IMR-90 (cell line): ENCODE results near the gene MYO1D. TPM values are rescaled to one million over a fixed set of nuclear protein-coding genes. Genes with fewer than 3 reads are reported as not detected.

Source experiments
- ATAC-seq: fragments of 200-7000 bp; cut with Tn5 transposase; 2 replicates; pipeline ENCODE4 v1.9.1; 2020; ENCODE audit warnings: low read depth, mild to moderate bottlenecking, moderate library complexity
- BruUV-seq: library from RNA; stranded (reverse); fragments of 400-500 nt; replicated peaks from 2 replicates; lab custom pipeline; 2021; lab: Mats Ljungman, UMichigan
- CTCF ChIA-PET: fragments of 300-600 bp; formaldehyde crosslinking; extraction: SDS; loops from one replicate; lab custom pipeline; 2021; ENCODE audit warnings: antibody characterized with exemption; lab: Yijun Ruan, JAX
- POLR2A ChIA-PET: fragments of 300-600 bp; sonication (Branson Sonifier 250); formaldehyde crosslinking; loops from one replicate; lab custom pipeline; 2022; ENCODE audit warnings: antibody characterized with exemption; ENCODE audit not compliant: unreplicated experiment; lab: Charles Lee
- DNase-seq: peaks from one replicate; pipeline ENCODE4 v3.0.0; 2013
- H2AFZ ChIP-seq: replicated peaks from 2 replicates; pipeline ENCODE3; 2013; ENCODE audit warnings: low read length, mild to moderate bottlenecking; ENCODE audit not compliant: poor library complexity
- H2AK5ac ChIP-seq: 2 replicates; pipeline ENCODE4 v1.6.1; 2013; ENCODE audit warnings: low read depth, low read length, inconsistent platforms
- H2AK9ac ChIP-seq: replicated peaks from 2 replicates; pipeline ENCODE3; 2013; ENCODE audit warnings: mild to moderate bottlenecking, low read depth, low read length, moderate library complexity; ENCODE audit not compliant: poor library complexity
- H2BK120ac ChIP-seq: 2 replicates; pipeline ENCODE4 v1.6.1; 2013; ENCODE audit warnings: low read depth, low read length, inconsistent platforms
- H2BK15ac ChIP-seq: 3 replicates; pipeline ENCODE4 v1.6.1; 2013; ENCODE audit warnings: low read depth, low read length, inconsistent platforms
- H2BK20ac ChIP-seq: 2 replicates; pipeline ENCODE4 v1.6.1; 2013; ENCODE audit warnings: low read depth, mild to moderate bottlenecking, inconsistent platforms, low read length, moderate library complexity
- H2BK5ac ChIP-seq: 2 replicates; pipeline ENCODE4 v1.6.1; 2013; ENCODE audit warnings: mild to moderate bottlenecking, low read depth, low read length, inconsistent platforms; ENCODE audit not compliant: poor library complexity, severe bottlenecking
- H3K14ac ChIP-seq: replicated peaks from 2 replicates; pipeline ENCODE4 v1.6.1; 2013; ENCODE audit warnings: low read depth, low read length, inconsistent platforms
- H3K18ac ChIP-seq: 2 replicates; pipeline ENCODE4 v1.6.1; 2013; ENCODE audit warnings: low read depth, low read length, control low read depth
- H3K23ac ChIP-seq: 2 replicates; pipeline ENCODE4 v1.6.1; 2013; ENCODE audit warnings: low read depth, low read length, inconsistent platforms
- H3K27ac ChIP-seq: 2 replicates; pipeline ENCODE4 v1.5.1; 2013; ENCODE audit warnings: mild to moderate bottlenecking, control low read depth, low read length; ENCODE audit not compliant: insufficient read depth
- H3K27me3 ChIP-seq: 2 replicates; pipeline ENCODE4 v1.6.1; 2013; ENCODE audit warnings: low read length; ENCODE audit not compliant: control insufficient read depth, insufficient read depth
- H3K36me3 ChIP-seq: 2 replicates; pipeline ENCODE4 v1.6.1; 2013; ENCODE audit warnings: low read length, mixed read lengths; ENCODE audit not compliant: control insufficient read depth, insufficient read depth
- H3K4ac ChIP-seq: 2 replicates; pipeline ENCODE4 v1.6.1; 2013; ENCODE audit warnings: low read depth, low read length, inconsistent platforms
- H3K4me1 ChIP-seq: 2 replicates; pipeline ENCODE4 v1.6.1; 2013; ENCODE audit warnings: low read length, mixed read lengths; ENCODE audit not compliant: control insufficient read depth, insufficient read depth
- H3K4me2 ChIP-seq: 2 replicates; pipeline ENCODE4 v1.6.1; 2013; ENCODE audit warnings: low read depth, mild to moderate bottlenecking, control low read depth, low read length, moderate library complexity
- H3K4me3 ChIP-seq: 2 replicates; pipeline ENCODE4 v1.5.1; 2013; ENCODE audit warnings: low read depth, mild to moderate bottlenecking, control low read depth, low read length, moderate library complexity; ENCODE audit not compliant: insufficient read depth
- H3K56ac ChIP-seq: 2 replicates; pipeline ENCODE4 v1.6.1; 2013; ENCODE audit warnings: low read length, inconsistent platforms; ENCODE audit not compliant: insufficient read depth; ENCODE audit errors: extremely low read depth
- H3K79me1 ChIP-seq, 2 experiments: 2 replicates each; pipeline ENCODE4 v1.6.1; 2013; ENCODE audit warnings: low read length in 2 of 2, inconsistent platforms in 1 of 2, low read depth in 1 of 2
- H3K9ac ChIP-seq: 2 replicates; pipeline ENCODE4 v1.6.1; 2013; ENCODE audit warnings: low read depth, low read length, control low read depth
- H3K9me1 ChIP-seq: 2 replicates; pipeline ENCODE4 v1.6.1; 2013; ENCODE audit warnings: low read length, inconsistent platforms; ENCODE audit not compliant: insufficient read depth
- H3K9me3 ChIP-seq: 2 replicates; pipeline ENCODE4 v1.6.1; 2013; ENCODE audit warnings: low read length; ENCODE audit not compliant: control insufficient read depth, insufficient read depth
- H4K20me1 ChIP-seq: 2 replicates; pipeline ENCODE4 v1.6.1; 2013; ENCODE audit warnings: low read length, inconsistent platforms; ENCODE audit not compliant: insufficient read depth
- H4K5ac ChIP-seq: 2 replicates; pipeline ENCODE4 v1.6.1; 2013; ENCODE audit warnings: mild to moderate bottlenecking, low read depth, low read length, control low read depth
- H4K8ac ChIP-seq, 2 experiments: 2 replicates each; pipeline ENCODE4 v1.6.1; 2013; ENCODE audit warnings: low read depth in 2 of 2, low read length in 2 of 2, control low read depth in 1 of 2, inconsistent platforms in 1 of 2
- H4K91ac ChIP-seq: 2 replicates; pipeline ENCODE4 v1.6.1; 2013; ENCODE audit warnings: low read depth, low read length, inconsistent platforms; ENCODE audit not compliant: insufficient read depth
- BHLHE40 ChIP-seq: fragments of 150-350 bp; IDR thresholded peaks from 2 replicates; pipeline ENCODE4 v1.6.1; 2016; ENCODE audit warnings: mild to moderate bottlenecking, low read depth, low read length
- CEBPB ChIP-seq: IDR thresholded peaks from 2 replicates; pipeline ENCODE4 v1.6.1; 2012; ENCODE audit warnings: low read depth, low read length, improper control_type of control experiment
- CHD1 ChIP-seq: IDR thresholded peaks from 2 replicates; pipeline ENCODE4 v1.6.1; 2012; ENCODE audit warnings: low read depth, low read length, improper control_type of control experiment
- ELK1 ChIP-seq: fragments of 150-350 bp; IDR thresholded peaks from 2 replicates; pipeline ENCODE4 v1.6.1; 2016; ENCODE audit warnings: low read depth, mild to moderate bottlenecking, low read length, moderate library complexity, borderline replicate concordance
- FOS ChIP-seq: fragments of 150-350 bp; IDR thresholded peaks from 2 replicates; pipeline ENCODE4 v1.6.1; 2016; ENCODE audit warnings: low read depth, low read length
- MAFK ChIP-seq: IDR thresholded peaks from 2 replicates; pipeline ENCODE4 v1.6.1; 2012; ENCODE audit warnings: low read depth, low read length, improper control_type of control experiment
- MXI1 ChIP-seq: IDR thresholded peaks from 2 replicates; pipeline ENCODE4 v1.6.1; 2012; ENCODE audit warnings: low read depth, mild to moderate bottlenecking, low read length, moderate library complexity, borderline replicate concordance
- NFE2L2 ChIP-seq: fragments of 150-350 bp; IDR thresholded peaks from 2 replicates; pipeline ENCODE4 v1.6.1; 2016; ENCODE audit warnings: low read depth, mild to moderate bottlenecking, low read length
- POLR2A ChIP-seq: IDR thresholded peaks from 2 replicates; pipeline ENCODE4 v1.6.1; 2012; ENCODE audit warnings: mild to moderate bottlenecking, low read depth, low read length
- RAD21 ChIP-seq: IDR thresholded peaks from 2 replicates; pipeline ENCODE4 v1.6.1; 2012; ENCODE audit warnings: low read length, improper control_type of control experiment
- RCOR1 ChIP-seq: IDR thresholded peaks from 2 replicates; pipeline ENCODE4 v1.6.1; 2012; ENCODE audit warnings: mild to moderate bottlenecking, low read length, improper control_type of control experiment; ENCODE audit not compliant: insufficient replicate concordance
- RFX5 ChIP-seq: IDR thresholded peaks from 2 replicates; pipeline ENCODE4 v1.8.0; 2012; ENCODE audit warnings: low read depth, mild to moderate bottlenecking, low read length, moderate library complexity
- SMC3 ChIP-seq: fragments of 150-350 bp; IDR thresholded peaks from 2 replicates; pipeline ENCODE4 v1.6.1; 2016; ENCODE audit warnings: low read depth, mild to moderate bottlenecking, antibody characterized with exemption, low read length, moderate library complexity
- WGBS, 2 experiments: methylation state at CpG; one replicate each; pipeline versions ENCODE4 v1.1.5 to v1.1.7; 2013; ENCODE audit warnings: missing lambda C conversion rate in 2 of 2; ENCODE audit not compliant: insufficient read length in 1 of 2; ENCODE audit errors: extremely low coverage in 2 of 2; 5-methylcytosine and 5-hydroxymethylcytosine counted together
- dilution Hi-C: fragments of 300-500 bp; cut with HindIII; formaldehyde crosslinking; loops from one replicate; pipeline ENCODE4 v1.14.3; 2018; ENCODE audit warnings: low sequenced_read_pairs; ENCODE audit not compliant: unreplicated experiment
- in situ Hi-C: fragments of 300-500 bp; cut with MboI; formaldehyde crosslinking; loops from 3 replicates; pipeline ENCODE4 v1.14.3; 2019; ENCODE audit warnings: low sequenced_read_pairs, inconsistent platforms, mixed read lengths
- intact Hi-C: fragments of 100-400 bp; cut with micrococcal nuclease; formaldehyde crosslinking; loops from 2 replicates; pipeline ENCODE4 v1.10.0; 2022
- polyA plus RNA-seq, 3 experiments: library from polyadenylated mRNA; depleted of rRNA; stranded (reverse); fragments of >200 nt; gene quantifications; 2 replicates each; pipeline ENCODE4 v1.2.3, GENCODE V29; 2012; ENCODE audit warnings: low replicate concordance in 1 of 3
- total RNA-seq: library from RNA; depleted of rRNA; stranded (reverse); fragments of >200 nt; gene quantifications from 2 replicates; pipeline ENCODE4 v1.2.3, GENCODE V29; 2012
- TF ChIP-seq, protein P1 (sequence below): fragments of 150-350 bp; IDR thresholded peaks from 2 replicates; pipeline ENCODE4 v1.6.1; 2017; ENCODE audit warnings: mild to moderate bottlenecking, antibody characterized with exemption, low read length, low read depth
- TF ChIP-seq, protein P2 (sequence below): conservative IDR thresholded peaks from 2 replicates; pipeline ENCODE4 v1.5.1; 2012; ENCODE audit warnings: mild to moderate bottlenecking, low read depth, low read length, improper control_type of control experiment

MYO1D gene
- total and polyA plus RNA-seq, 2 of the 4 experiments (the other 2 are of a cell fraction): 0.63 to 0.90 TPM

- no peak overlapping the region for H3K23ac ChIP-seq
- no peak overlapping the region for H3K56ac ChIP-seq
- H3K27ac ChIP-seq: no peak overlapping the region
- H2AK5ac ChIP-seq: no peak overlapping the region
- no peak overlapping the region for H3K9ac ChIP-seq
- no peak overlapping the region for H2BK20ac ChIP-seq
- H2AFZ ChIP-seq: no peak overlapping the region
- no peak overlapping the region for H3K4me2 ChIP-seq
- ATAC-seq (no peak), DNase-seq (no peak)
- no peaks in the 10 kb centered on the region for H3K9me1 ChIP-seq
- no peak overlapping the region for H2BK5ac ChIP-seq
- CTCF ChIA-PET: no interaction called here
- no TSS peak for BruUV-seq
- no peak overlapping the region for H4K91ac ChIP-seq
- no peaks in the 10 kb centered on the region for H3K79me1 ChIP-seq
- H2BK15ac ChIP-seq: no peak overlapping the region
- intact Hi-C loops: no loop called here
- peaks cover 3% of the 10 kb centered on the region; the same call in 1 of the 2 replicates for H3K27me3 ChIP-seq
- no peak overlapping the region for H3K18ac ChIP-seq
- dilution Hi-C loops: no loop called here
- no peak overlapping the region for H2AK9ac ChIP-seq
- no peak overlapping the region for H3K14ac ChIP-seq
- H3K4me1 ChIP-seq: no peaks in the 10 kb centered on the region; the same call in 1 of the 2 replicates
- no CpG with 5 or more reads among the region's 3 CpGs for WGBS, 2 experiments
- H2BK120ac ChIP-seq: no peak overlapping the region
- H4K5ac ChIP-seq: no peak overlapping the region
- H4K8ac ChIP-seq: no peak overlapping the region
- H3K9me3 ChIP-seq: no peaks in the 10 kb centered on the region
- POLR2A ChIA-PET: no interaction called here
- TF ChIP-seq, protein P1, sequence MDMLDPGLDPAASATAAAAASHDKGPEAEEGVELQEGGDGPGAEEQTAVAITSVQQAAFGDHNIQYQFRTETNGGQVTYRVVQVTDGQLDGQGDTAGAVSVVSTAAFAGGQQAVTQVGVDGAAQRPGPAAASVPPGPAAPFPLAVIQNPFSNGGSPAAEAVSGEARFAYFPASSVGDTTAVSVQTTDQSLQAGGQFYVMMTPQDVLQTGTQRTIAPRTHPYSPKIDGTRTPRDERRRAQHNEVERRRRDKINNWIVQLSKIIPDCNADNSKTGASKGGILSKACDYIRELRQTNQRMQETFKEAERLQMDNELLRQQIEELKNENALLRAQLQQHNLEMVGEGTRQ: no peak
- TF ChIP-seq SMC3 (no peak), CEBPB (no peak), FOS (no peak), ELK1 (no peak), CHD1 (no peak), POLR2A (no peak), BHLHE40 (no peak), MAFK (no peak), RCOR1 (no peak), RFX5 (no peak), RAD21 (no peak), NFE2L2 (no peak), MXI1 (no peak)
- TF ChIP-seq, protein P2, sequence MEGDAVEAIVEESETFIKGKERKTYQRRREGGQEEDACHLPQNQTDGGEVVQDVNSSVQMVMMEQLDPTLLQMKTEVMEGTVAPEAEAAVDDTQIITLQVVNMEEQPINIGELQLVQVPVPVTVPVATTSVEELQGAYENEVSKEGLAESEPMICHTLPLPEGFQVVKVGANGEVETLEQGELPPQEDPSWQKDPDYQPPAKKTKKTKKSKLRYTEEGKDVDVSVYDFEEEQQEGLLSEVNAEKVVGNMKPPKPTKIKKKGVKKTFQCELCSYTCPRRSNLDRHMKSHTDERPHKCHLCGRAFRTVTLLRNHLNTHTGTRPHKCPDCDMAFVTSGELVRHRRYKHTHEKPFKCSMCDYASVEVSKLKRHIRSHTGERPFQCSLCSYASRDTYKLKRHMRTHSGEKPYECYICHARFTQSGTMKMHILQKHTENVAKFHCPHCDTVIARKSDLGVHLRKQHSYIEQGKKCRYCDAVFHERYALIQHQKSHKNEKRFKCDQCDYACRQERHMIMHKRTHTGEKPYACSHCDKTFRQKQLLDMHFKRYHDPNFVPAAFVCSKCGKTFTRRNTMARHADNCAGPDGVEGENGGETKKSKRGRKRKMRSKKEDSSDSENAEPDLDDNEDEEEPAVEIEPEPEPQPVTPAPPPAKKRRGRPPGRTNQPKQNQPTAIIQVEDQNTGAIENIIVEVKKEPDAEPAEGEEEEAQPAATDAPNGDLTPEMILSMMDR: no peak
- no peak overlapping the region for H3K4ac ChIP-seq
- H3K36me3 ChIP-seq: no peaks in the 10 kb centered on the region
- in situ Hi-C loops: loop anchor here (25.0 kb wide), 1 partner anchor 118 kb away; no protein-coding TSS in a partner anchor
- no peaks in the 10 kb centered on the region for H4K20me1 ChIP-seq
- no peak overlapping the region for H3K4me3 ChIP-seq
Observed at GRCh38 chr17:32904891-32905290, 28.0 kb upstream of the MYO1D start.
